GM12892 (cell line): Measurements from ENCODE around the gene HTR3B.

Experiments
- POLR2A ChIP-seq: IDR thresholded peaks from 2 replicates; pipeline ENCODE4 v1.6.1; 2011; ENCODE audit warnings: low read depth, low read length, control low read depth
- POLR2AphosphoS5 ChIP-seq: IDR thresholded peaks from 2 replicates; pipeline ENCODE4 v1.6.1; 2011; ENCODE audit warnings: low read depth, low read length, control low read depth

GRCh38 chr11:113906516-113906915 is 1.9 kb downstream of the HTR3B start:
- TF ChIP-seq POLR2AphosphoS5 (no peak), POLR2A (no peak)
